ENCODE results near the gene LCN15.

DNA sequence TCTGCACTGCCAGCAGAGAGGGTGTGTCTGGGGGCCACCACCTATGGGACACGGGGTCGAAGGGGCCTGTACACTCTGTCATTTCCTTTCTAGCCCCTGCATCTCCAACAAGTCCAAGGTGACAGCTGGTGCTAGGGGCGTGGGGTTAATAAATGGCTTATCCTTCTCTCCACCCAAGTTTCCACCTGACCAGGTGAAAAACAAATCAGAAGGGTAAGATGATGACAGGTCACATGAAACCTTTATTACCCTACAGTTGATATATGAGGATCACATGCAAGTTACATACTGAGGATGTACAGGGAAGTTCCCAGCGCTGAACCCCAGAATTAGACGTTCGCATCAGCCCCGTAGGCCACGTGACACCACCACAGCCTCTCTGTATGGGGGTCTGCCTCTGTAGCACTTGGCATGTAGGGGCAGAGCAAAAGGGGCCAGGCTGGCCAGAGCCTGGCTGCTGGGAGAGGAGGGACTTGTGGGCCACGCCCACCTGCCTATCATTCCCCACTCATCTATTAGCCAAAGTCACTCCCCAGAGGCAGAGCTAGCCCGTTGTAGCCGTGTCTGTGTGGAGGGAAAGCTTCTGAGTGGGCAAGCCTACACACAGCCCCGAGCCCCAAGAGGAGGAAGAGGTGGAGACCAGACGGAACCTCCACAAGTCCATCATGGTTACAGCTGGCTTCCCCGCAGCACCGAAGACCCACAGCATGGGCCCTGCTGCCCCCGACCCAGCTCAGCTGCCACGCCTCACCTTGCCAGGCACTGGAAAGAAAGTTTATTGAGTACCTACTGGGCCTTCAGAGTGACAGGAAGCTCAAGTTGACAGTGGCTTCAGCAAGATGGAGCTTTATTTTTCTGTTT lies 29.0 kb upstream of the LCN15 start:
- TF ChIP-seq SMC3 (IDR thresholded peaks at IDR 0.05; ENCODE audit: low read depth, low read length), result no peak
- no peak for TF ChIP-seq RAD21 (IDR thresholded peaks at IDR 0.05; ENCODE audit: low read length)
- TF ChIP-seq, protein P1, sequence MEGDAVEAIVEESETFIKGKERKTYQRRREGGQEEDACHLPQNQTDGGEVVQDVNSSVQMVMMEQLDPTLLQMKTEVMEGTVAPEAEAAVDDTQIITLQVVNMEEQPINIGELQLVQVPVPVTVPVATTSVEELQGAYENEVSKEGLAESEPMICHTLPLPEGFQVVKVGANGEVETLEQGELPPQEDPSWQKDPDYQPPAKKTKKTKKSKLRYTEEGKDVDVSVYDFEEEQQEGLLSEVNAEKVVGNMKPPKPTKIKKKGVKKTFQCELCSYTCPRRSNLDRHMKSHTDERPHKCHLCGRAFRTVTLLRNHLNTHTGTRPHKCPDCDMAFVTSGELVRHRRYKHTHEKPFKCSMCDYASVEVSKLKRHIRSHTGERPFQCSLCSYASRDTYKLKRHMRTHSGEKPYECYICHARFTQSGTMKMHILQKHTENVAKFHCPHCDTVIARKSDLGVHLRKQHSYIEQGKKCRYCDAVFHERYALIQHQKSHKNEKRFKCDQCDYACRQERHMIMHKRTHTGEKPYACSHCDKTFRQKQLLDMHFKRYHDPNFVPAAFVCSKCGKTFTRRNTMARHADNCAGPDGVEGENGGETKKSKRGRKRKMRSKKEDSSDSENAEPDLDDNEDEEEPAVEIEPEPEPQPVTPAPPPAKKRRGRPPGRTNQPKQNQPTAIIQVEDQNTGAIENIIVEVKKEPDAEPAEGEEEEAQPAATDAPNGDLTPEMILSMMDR (conservative IDR thresholded peaks at IDR 0.05; ENCODE audit: low read depth, low read length), result no peak
- TF ChIP-seq, protein P2, sequence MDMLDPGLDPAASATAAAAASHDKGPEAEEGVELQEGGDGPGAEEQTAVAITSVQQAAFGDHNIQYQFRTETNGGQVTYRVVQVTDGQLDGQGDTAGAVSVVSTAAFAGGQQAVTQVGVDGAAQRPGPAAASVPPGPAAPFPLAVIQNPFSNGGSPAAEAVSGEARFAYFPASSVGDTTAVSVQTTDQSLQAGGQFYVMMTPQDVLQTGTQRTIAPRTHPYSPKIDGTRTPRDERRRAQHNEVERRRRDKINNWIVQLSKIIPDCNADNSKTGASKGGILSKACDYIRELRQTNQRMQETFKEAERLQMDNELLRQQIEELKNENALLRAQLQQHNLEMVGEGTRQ (IDR thresholded peaks at IDR 0.05; ENCODE audit: low read depth, low read length), result no peak
- TF ChIP-seq POLR2A (IDR thresholded peaks at IDR 0.05; ENCODE audit: low read depth, low read length), result no peak
- TF ChIP-seq RCOR1 (IDR thresholded peaks at IDR 0.05; ENCODE audit: insufficient replicate concordance, low read length), result no peak
- no peak for TF ChIP-seq FOS (IDR thresholded peaks at IDR 0.05; ENCODE audit: low read depth, low read length)
- TF ChIP-seq MAFK (IDR thresholded peaks at IDR 0.05; ENCODE audit: low read depth, low read length), result no peak
- TF ChIP-seq MAZ (IDR thresholded peaks at IDR 0.05; ENCODE audit: borderline replicate concordance, low read depth, low read length), result no peak
- TF ChIP-seq, protein P3, sequence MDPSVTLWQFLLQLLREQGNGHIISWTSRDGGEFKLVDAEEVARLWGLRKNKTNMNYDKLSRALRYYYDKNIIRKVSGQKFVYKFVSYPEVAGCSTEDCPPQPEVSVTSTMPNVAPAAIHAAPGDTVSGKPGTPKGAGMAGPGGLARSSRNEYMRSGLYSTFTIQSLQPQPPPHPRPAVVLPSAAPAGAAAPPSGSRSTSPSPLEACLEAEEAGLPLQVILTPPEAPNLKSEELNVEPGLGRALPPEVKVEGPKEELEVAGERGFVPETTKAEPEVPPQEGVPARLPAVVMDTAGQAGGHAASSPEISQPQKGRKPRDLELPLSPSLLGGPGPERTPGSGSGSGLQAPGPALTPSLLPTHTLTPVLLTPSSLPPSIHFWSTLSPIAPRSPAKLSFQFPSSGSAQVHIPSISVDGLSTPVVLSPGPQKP (IDR thresholded peaks at IDR 0.05; ENCODE audit: borderline replicate concordance, low read depth, low read length), result no peak
- TF ChIP-seq CHD1 (IDR thresholded peaks at IDR 0.05; ENCODE audit: low read depth, low read length), result no peak

Data from IMR-90 (cell line).